GM21529 (cell line): ENCODE measurements around the gene GPER1.
"Not testable (repeated sequence)": the region's sequence is repeated elsewhere in the genome, so short reads cannot be mapped to it uniquely, and the experiment has no call there.

ENCODE experiments used
- ATAC-seq: cut with Tn5 transposase; IDR thresholded peaks from one replicate; pipeline ENCODE4 v1.9.1; 2021; ENCODE audit not compliant: unreplicated experiment

GPER1 gene

DNA sequence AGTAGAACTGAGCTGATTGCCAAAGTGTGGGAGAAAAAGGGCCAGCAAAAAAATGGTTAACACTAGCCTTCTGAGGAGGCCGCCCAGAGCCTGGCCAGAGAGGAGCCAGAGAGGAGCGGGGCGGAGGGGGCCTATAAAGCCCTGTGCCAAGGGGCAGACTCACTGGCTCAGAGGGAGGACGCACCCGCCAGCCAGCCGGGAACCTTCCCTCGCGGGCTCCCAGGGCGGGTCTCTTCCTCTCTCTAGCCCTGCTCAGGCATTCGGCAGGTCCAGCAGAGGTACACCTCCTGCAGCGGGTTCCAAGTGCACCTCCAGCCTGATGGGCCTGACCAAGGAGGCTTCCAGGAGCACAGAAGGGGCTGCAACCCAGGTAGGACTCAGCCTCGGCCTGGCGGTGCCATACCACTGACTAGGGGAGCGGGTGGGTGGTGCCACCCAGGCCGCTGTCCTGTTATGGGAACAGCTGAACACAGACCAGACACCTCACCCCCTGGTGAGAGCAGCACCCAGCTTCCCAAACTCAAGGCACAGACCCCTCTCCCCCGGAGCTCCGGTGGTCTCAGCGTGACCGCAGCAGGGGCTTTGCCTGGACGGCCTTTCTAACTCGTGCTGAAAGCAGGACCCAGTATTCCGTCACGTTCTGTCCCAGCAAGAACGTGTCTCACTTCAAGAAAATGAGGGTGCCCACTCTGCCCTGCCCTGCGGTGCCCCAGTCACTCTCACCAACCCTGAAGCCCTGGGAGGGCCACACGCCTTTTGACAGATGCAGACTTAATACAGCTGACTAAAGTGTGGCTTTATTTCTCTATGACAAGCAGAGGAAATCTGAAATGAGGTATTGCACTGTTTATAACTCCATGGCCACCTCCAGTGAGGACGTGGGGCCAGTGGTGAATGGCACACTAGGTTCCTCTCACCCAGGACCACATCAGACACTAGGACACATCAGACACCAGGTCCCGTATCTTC lies at the start of gene GPER1:
TSS of gene GPER1 (plus strand) at position 162 of the 969 bp plus-strand sequence. CDS start 3,616 bp downstream, outside the sequence.
- no peak for ATAC-seq

DNA sequence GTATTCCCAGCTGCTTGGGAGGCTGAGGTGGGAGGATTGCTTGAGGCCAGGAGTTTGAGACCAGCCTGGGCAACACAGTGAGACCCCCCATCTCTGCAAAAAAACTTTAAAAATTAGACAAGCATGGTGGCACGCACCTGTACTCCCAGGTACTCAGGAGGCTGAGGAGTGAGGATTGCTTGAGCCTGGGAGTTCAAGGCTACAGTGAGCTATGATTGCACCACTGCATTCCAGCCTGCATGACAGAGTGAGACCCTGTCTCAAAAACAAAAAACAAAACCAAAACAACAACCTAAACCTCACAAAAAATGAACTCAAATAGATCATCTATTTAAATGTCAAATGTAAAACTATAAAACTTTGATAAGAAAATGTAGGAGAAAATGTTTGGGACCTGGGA lies 47.7 kb upstream of the GPER1 start:
- not testable (repeated sequence) for ATAC-seq

DNA sequence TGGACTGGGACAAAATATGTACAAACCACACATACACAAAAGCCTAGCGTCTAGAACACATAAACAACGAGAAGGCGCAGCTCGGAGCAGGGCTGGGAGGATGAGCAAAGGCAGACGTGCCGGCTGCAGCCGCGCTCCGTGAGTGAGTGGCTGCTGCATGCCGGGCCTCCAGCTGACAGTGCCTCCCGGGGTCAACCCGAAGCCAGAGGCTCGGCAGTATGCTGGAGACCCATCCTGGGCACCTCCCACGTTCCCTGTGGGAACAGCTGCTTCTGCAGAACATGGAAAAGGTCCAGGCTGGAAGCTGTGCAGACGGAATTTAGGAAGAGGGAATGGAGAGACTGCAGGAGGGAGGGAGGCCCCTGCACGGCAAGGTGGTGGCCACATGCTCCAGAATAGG lies 47.1 kb upstream of the GPER1 start:
- no peak for ATAC-seq

GRCh38 chr7:1041551-1042491 lies 46.1 kb upstream of the GPER1 start:
- ATAC-seq: no peak

GRCh38 chr7:1042492-1042833 lies 45.5 kb upstream of the GPER1 start:
- no peak for ATAC-seq

- no peak for ATAC-seq
These were observed 44.2 kb upstream of the GPER1 start for GRCh38 chr7:1043552-1044188.

DNA sequence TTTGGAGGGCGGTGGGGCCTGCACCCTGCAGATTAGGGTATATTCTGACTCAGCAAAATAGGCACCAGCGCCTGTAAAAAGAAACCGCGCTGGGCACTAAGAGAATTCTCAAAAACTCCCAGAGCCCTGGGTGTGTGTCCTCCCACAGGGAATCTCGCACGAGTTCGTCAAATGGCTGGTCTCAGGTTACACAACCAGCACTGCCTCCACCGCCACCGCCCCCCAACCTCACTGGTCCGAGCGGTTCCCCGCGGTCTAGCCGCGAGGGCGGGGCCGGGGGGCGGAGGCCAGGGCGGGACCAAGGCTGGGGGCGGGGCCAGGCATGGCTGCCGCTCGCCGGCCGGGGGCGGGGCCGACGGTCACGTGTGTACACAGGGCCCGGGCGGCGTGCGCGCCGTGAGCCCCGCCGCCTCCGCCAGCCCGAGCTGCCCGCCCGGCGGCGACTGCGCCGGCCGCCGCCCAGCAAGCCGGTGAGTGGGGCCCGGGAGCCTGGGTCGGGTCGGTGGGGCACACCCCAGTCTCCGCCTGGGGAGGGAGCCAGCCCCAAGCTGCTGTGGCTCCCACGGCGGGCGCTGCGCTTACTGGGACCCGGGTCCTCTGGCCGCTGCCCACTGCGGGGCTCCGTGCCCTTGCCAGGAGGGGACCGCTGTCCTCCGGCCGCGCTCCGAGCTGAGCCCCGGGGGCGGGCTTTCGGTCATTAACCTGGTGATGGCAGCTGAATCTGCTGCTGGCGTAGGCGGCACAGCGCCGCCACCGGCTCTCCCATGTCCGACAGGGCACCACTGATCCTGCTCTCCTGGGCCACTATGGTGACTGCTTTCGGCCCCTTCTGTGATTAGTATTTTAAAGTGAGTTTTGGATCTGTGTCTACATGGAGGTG lies 43.5 kb upstream of the GPER1 start, which contains the start of gene GPR146:
TSS of gene GPR146 (plus strand) at position 358 of the 880 bp plus-strand sequence. CDS start 12,970 bp downstream, outside the sequence.
- peak; percentile 92 for ATAC-seq

DNA sequence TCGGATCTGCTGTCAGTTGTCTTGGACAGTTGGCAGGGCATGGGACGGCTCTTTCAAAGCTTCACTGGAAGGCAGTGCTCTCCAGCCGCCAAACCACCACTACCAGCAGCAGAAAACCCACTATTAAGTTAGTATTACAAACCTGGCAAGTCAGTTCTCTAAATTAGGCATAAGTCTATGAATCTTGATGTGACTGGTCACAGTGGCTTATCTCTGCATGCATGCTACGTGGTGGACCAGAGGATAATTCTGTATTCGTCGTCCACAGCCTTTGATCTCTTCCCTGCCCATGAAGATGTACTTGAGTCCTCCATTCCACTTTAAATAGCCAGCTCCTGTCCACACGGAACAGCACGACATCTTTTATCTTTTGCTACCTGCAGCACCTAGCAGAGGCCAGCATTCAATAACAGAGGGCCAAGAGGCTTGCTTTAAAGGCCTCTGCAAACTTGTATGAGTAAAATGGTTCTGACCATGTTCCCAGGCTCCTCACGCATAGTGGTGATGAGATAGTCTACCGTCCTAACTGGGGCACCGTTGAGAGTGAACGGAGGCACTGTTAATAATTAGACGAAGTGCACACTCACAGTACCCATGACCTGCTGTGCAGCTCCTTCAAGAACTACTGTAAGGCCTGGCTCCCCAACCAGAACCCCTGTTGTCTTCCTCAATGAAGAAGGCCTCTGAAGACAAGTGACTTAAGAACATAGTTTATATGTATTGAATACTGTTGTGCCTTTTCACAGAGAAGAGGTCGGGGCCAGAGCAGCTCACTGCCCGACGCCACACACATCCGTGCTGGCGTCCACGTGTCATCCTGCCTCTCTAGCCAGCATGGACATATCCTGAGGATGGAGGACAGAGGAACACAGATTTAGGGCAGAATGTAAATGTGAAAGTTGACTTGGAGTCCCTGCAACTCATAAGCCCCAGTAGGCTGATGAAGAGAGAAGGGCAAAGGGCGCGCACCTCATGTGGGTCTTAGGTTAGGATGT lies 42.5 kb upstream of the GPER1 start:
- no peak for ATAC-seq

- no peak for ATAC-seq
These were observed 40.9 kb upstream of the GPER1 start for GRCh38 chr7:1046722-1047679.

- no peak for ATAC-seq
These were observed 38.7 kb upstream of the GPER1 start for GRCh38 chr7:1049006-1049741.

DNA sequence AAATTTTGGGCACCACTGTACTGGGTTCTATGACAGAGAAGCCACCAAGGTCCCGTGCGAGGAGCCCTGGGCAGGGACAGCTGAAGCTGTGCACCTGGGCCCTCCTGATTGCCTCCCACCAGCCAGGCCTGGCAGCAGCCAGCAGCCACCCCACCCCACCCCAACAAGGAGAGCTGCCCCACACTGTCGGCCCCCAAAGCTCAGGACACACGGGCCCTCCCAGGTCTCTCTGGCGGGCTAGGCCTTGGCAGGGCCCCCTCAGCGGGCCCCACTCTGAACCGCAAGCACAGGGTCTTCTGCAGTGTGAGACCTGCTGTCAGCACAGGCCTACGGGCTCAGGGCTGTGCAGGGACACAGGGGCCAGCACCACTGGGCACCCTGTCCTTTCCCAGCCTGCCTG lies 38.1 kb upstream of the GPER1 start:
- ATAC-seq: no peak

DNA sequence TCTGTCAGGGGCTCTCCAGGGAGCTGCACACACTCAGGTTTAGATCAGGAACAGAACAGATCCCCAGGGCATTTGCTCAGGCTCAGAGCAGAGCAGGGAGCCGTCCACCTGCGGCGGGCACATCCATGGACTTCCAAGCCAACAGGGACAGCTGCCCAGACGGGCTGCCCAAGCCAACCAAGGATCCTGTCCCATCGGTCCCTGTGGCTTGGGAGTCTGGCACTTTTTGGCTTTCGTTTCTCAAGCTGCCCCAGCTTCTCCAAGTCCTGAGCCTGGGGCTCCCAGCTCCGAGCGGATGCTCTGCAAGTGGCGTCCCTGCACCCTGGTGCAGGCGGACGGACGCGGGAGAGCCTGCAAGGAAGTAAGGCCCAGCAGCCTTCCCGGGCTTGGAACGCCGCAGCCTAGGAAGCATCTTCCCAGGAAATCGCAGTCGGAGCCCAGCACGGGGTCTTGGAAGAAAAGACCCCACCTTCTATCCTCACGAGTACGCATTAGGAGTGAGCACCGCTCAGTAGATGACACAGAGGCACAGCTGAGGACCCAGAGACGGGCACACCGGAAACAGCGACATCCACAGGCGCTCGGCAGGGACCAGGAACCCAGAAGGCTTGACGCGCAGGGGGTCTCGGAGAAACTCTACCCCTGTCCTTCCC lies 37.5 kb upstream of the GPER1 start:
- no peak for ATAC-seq

DNA sequence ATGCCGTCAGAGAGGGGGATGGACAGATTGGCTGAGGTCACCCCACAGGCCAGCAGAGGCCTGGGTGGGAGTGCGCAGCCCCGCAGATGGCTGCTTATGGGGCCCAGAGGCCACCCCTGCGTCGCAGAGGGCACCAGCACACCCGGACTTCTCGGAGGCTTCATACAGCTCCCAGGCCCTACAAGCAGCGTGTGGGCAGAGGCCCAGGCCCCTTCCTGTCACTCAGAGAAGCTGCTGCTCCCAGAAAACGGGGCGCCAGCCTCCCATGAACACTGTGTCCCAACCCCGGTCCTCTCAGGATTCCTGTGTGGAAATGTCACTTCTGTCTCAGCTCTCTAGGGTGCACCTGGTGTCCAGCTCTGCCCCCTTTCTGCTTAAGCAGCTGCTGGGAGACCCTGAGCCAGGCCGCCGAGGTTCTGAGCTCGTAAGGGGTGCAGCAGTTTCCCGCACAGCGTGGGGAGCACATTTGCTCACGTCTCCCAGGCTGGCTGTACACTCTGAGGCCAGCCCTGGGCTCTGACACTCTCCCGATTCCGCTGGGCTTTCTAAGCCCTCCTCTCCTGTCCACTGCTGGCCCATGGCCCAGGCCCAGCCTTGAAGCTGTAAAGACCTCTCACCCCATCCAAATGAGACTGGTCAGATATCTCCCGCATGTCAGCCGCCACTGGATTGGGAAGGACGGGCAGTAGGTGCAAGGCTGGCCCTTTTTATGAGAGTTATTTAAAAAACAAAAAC lies 36.8 kb upstream of the GPER1 start:
- no peak for ATAC-seq

- no peak for ATAC-seq
These were observed 35.7 kb upstream of the GPER1 start for GRCh38 chr7:1052031-1052818.

DNA sequence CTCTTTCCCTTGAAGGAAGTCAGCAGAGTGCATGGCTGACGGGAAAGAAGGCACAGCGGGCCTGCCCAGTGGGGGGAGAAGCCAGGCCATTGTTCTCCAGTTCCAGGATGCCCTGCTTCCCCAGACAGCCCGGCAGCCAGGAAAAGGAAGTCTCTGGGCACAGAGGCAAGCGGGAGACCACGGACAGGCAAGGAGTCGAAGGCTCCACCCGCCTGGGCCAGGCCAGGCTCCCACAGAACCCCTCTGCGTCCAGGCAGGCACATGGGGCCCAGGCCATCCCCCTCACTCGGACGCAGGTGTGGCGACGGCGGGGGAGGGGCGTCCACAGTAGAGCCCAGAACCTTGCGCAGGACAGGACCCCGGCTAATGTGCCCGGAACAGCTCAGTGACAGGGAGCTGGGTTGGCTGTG lies 34.9 kb upstream of the GPER1 start:
- no peak for ATAC-seq
